HG03066 (cell line): ENCODE results near the gene DUSP16.
"Not testable (repeated sequence)": the region's sequence is repeated elsewhere in the genome, so short reads cannot be mapped to it uniquely, and the experiment has no call there.

Source experiments
- ATAC-seq: cut with Tn5 transposase; IDR thresholded peaks from one replicate; pipeline ENCODE4 v1.9.1; 2021; ENCODE audit warnings: low read depth; ENCODE audit not compliant: unreplicated experiment

The DUSP16 gene

DNA sequence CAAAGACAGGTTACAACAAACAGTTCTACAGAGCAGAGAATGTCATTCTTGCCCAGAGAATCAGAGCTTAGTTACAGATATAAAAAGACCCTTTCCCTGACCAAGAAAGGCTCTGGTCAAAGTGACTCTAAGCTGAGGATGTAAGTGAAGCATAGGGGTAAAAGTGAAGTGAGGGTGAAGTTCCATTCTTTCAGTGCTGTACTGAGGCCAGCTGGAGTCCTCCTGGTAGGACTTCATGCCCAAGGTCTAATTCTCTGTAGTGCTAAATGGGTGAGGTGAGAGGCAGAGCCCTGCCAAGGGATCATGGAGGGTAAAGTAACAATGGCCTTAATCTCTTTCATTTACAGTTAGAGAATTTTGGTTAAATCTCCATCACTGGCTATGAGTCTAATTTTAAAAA, 38.5 kb downstream of the DUSP16 start:
- ATAC-seq: no peak

GRCh38 chr12:12523229-12523628, 39.4 kb downstream of the DUSP16 start:
- ATAC-seq: no peak

GRCh38 chr12:12522657-12523056, 40.0 kb downstream of the DUSP16 start:
- ATAC-seq: not testable (repeated sequence)

DNA sequence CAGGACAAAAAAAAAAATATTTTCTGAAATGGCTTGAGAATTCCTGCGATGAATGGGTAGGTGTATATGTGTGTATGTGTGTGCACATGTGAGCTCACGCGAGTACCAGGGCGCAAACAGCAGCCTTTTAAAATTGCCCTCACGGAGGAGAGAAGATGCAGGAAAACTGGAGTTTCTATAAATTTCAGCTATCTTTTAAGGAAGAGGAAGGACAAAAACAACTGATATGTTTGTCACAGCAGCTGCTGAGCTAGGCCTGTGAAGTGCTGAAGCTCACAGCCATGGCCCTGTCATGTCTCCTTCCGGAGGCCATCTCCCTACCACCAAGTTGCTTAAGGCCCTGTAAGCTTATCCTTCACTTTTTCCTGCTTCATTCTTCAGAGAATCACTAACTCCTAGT, 40.8 kb downstream of the DUSP16 start:
- no peak for ATAC-seq

GRCh38 chr12:12521044-12521485, 41.6 kb downstream of the DUSP16 start:
- ATAC-seq: no peak

- ATAC-seq: no peak
Observed at GRCh38 chr12:12520273-12520672, 42.4 kb downstream of the DUSP16 start.

DNA sequence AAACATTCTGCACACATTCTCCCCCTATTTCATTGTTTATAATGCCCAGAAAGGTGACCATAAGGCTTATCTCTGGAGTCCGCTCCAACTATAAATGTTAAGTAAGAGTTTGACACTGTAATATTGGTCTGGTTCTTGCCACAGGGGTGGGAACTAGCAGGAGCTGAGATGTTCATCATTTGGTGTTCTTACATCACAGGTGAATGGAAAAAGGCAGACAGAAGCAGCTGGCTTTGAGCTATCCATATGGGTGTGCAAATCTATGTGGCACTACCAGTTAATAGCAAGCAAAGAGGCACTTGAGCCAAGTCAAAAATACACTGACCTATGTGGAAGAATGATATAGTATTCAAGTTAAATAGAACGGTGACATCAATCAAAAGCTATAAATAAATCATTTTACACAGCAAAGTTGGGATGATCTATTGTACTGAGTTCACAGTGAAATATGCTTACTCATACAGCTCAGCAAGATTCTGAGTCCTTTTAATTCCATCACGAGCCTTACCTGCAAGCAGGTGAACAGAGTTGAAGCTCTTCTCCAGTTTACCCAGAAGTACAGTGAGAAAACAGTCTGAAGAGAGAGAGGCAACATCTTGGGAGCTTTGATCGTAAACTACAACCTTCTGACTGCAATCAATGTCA, 43.2 kb downstream of the DUSP16 start:
- no peak for ATAC-seq

GRCh38 chr12:12518919-12519318, 43.7 kb downstream of the DUSP16 start:
- ATAC-seq: no peak

GRCh38 chr12:12518464-12518845, 44.2 kb downstream of the DUSP16 start:
- no peak for ATAC-seq

DNA sequence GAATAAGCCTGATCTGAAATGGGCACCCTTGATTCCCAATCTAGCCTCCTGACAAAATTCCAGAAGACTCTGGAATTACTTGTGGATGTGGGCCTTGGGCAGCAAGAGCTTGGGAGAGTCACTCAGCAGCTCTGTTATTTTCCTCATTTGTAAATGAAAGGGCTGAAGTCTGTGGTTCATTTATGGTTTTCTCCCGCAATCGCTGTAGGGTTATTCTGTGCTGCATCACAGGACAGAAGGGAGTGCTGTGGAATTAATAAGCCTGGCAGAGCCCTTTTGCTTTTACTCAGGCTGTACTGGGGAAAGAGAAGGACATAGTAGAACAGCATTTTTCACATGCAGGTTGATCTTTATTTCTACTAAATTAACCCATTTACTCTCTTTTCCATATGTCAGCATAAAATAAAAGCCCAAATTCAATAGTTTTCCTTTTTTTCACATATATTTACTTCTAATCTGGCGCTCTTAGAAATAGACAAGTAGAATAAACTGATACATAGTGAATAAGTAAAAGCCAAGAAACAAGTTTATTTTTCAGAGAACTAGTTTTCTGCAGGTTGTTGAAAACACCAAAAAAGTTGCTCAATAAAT, 49.2 kb downstream of the DUSP16 start:
- no peak for ATAC-seq

GRCh38 chr12:12511895-12512711, 50.6 kb downstream of the DUSP16 start:
- ATAC-seq: no peak

DNA sequence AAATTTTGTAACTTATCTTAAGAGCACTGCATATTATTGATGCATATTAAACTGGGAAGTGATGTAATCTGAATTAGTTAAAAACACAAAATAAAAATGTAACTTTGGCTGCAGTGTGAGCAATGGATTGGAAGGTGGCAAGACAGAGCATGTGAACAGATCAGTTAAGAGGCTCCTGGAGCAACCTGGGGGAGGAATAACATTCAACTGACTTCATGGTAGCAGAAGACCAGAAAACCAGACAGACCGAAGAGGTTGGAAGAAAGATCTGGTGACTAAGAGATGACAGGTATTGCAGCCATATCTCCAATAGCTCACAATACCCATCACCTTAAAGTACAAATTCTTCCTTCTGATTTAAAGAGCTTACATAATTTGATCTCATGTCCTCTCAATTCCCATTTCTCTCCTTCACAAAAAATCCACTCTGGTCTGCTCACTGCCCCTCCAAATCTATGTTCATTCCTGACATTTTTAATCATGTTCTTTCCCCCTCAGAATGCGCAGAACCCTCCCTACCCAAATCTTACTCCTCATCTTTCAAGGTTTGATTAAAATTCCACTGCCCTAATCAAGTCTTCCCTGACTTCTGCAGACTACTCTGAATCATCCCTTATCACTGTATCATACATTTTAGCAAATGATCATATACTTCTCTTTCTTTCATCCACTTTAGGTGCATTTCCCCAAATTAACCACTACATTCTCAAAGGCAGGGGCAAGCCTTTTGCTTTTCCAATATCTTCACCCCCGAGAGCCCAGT, 51.5 kb downstream of the DUSP16 start:
- ATAC-seq: no peak

GRCh38 chr12:12510551-12510950, 52.1 kb downstream of the DUSP16 start:
- no peak for ATAC-seq

GRCh38 chr12:12510141-12510540, 52.5 kb downstream of the DUSP16 start:
- no peak for ATAC-seq

DNA sequence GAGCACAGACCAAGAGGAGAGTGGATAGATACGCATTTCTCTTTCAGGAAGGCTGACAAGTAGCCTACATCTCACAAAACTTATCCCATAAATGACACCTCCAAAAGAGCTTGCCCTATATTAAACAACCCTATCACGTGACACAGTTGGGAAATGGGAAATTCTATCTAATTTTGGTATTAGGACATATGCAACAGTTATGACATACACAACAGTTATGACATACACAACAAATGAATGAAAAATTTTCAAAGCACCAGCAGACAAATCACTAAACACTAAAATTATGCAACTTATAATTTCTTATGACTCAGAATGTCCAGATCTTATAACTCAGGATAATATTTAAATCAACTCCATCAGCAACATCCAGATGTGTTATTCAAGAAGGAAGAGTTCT, 54.1 kb downstream of the DUSP16 start:
- ATAC-seq: no peak

- no peak for ATAC-seq
Observed at GRCh38 chr12:12507121-12507520, 55.5 kb downstream of the DUSP16 start.

DNA sequence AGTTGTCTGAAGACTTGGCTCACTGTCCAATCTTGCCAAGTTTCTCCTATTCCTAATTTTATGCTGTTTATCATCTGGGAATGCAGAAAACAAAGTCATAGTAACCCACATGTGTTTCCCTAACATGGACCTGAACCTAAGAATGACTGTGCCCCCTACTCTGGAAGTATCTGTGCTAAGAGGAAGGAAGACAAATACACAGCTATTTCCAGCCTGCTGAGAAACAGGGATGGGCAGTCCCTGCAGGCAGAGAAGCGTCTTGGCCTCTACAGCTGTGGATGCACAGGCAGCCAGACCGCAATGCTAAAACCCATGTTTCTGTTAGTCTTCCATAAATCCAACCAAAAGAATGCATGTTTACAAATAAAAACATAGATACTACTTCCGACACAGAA, 56.2 kb downstream of the DUSP16 start:
- ATAC-seq: no peak

DNA sequence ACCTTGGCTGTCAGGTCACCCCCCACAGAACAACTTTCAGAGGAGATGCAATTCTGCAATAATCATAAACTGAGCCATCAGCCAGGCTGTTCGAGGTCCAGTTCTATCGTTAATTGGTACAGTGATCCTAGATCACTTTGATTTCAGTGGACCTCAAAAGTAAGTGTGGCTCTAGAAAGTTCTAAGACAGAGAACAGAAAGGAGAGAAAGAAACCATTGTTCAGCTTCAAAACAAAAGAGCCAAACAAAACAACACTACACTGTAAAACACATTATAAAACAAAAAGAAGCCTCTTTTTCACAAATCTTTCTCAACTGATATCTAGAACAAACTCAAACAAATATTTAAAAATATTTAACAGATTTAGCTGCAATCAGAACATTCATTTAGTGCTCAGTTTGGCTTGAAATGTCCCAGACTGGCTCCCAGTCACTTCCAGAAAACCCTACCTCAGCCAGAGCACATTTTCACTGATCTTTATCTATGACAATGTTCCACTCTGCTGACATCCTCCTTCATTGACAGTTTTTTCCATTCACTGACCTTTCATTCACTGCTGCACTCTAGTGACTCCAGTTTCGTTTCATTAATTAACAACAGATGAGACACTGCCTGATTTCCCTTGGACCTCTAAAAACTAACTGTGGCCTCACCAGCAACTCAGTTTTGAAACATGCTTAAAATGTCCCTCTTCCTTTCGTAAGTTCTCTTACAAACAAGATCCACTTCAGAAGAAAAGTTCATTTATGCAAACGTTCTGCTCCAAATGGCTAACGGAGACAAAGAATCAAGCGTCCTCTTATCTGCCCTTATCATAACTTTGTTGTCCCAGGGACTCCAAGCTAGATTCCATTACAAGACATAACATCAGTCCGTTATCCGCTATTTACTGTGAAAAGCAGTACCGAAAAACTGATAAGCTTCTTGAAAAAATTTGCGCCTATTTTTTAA, 56.8 kb downstream of the DUSP16 start:
- ATAC-seq: peak; percentile 74

GRCh38 chr12:12503384-12504078, 59.1 kb downstream of the DUSP16 start:
- ATAC-seq: no peak
